ENCODE results near the gene CAMK1D.

GRCh38 chr10:12418000-12418399 lies 68.7 kb downstream of the CAMK1D start:
- TF ChIP-seq EP300 (IDR thresholded peaks at IDR 0.05) (no peak), CTCF (IDR thresholded peaks at IDR 0.05) (no peak)

Data from stomach (tissue), 4 donors.